Measurements from ENCODE around the gene FLAD1. TPM values are rescaled to one million over a fixed set of nuclear protein-coding genes. Genes with fewer than 3 reads are reported as not detected.

Gene FLAD1
- total RNA-seq, 1 donor from 2014 or later, result 51.5 TPM

DNA sequence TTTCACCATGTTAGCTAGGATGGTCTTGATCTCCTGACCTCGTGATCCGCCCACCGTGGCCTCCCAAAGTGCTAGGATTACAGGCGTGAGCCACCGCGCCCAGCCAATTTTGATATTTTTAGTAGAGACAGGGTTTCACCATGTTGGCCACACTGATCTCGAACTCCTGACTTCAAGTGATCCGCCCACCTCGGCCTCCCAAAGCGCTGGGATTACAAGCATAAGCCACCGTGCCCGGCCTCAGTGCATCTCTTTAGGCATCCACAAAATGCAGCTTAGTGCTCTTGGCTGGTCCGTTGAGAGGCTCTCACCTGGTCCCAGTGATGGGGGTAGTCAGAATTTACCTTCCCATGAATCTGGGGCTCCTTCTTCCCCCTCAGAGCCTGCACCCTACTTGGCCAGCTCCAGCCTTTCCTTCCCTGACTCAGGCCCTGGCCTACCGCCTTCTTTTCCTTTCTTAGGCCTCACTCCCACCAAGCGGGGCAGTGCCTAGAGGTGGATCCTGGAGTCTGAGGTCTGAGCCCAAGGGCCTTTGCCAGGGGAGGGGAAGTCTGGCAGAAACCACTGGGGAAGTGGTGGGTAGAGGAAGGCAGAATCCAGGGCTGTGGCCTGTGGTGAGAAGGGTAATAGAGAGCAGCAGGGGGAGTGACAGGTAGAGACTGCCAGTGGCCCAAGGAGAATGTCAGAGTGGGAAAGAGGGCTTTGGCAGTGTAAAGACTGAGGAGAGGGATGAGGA lies 14.0 kb downstream of the FLAD1 start:
- Mint-ChIP-seq H3K9me3 (ENCODE audit: unreplicated experiment) (no peaks in the 10 kb centered on the region), H3K36me3 (ENCODE audit: low read depth, unreplicated experiment) (peaks cover 2% of the 10 kb centered on the region), H3K27ac (ENCODE audit: unreplicated experiment) (no peak overlapping the region), H3K4me1 (ENCODE audit: low read depth, unreplicated experiment) (peaks cover 32% of the 10 kb centered on the region), H3K4me3 (ENCODE audit: unreplicated experiment) (no peak overlapping the region), H3K27me3 (ENCODE audit: low read depth, unreplicated experiment) (no peaks in the 10 kb centered on the region)
- Histone ChIP-seq H3K9ac (ENCODE audit: low read length) (no peak overlapping the region), H3K79me2 (ENCODE audit: insufficient read depth, low read length) (no peaks in the 10 kb centered on the region), H3K27me3 (ENCODE audit: insufficient read depth, low read length) (no peaks in the 10 kb centered on the region), H3K4me3 (ENCODE audit: insufficient read depth, low read depth, low read length) (no peak overlapping the region), H3K4me1 (ENCODE audit: insufficient read depth, low read length) (peaks cover 20% of the 10 kb centered on the region), H2AFZ (ENCODE audit: low read depth, low read length) (no peak overlapping the region), H3K36me3 (ENCODE audit: insufficient read depth, low read length) (no peaks in the 10 kb centered on the region), H3K4me2 (ENCODE audit: low read length) (no peak overlapping the region), H3K27ac (ENCODE audit: low read depth, low read length) (no peak overlapping the region), H3K9me3 (ENCODE audit: insufficient read depth, low read depth, low read length) (no peaks in the 10 kb centered on the region), H4K20me1 (ENCODE audit: insufficient read depth, low read length) (no peaks in the 10 kb centered on the region)
- FAIRE-seq (no peak), DNase-seq (ENCODE audit: low read depth) (no peak)
- TF ChIP-seq EZH2 (IDR thresholded peaks at IDR 0.05; ENCODE audit: insufficient read depth, low read length), result no peak
- TF ChIP-seq, protein P1, sequence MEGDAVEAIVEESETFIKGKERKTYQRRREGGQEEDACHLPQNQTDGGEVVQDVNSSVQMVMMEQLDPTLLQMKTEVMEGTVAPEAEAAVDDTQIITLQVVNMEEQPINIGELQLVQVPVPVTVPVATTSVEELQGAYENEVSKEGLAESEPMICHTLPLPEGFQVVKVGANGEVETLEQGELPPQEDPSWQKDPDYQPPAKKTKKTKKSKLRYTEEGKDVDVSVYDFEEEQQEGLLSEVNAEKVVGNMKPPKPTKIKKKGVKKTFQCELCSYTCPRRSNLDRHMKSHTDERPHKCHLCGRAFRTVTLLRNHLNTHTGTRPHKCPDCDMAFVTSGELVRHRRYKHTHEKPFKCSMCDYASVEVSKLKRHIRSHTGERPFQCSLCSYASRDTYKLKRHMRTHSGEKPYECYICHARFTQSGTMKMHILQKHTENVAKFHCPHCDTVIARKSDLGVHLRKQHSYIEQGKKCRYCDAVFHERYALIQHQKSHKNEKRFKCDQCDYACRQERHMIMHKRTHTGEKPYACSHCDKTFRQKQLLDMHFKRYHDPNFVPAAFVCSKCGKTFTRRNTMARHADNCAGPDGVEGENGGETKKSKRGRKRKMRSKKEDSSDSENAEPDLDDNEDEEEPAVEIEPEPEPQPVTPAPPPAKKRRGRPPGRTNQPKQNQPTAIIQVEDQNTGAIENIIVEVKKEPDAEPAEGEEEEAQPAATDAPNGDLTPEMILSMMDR (IDR thresholded peaks at IDR 0.05; ENCODE audit: insufficient read depth, low read depth, low read length), result no peak

DNA sequence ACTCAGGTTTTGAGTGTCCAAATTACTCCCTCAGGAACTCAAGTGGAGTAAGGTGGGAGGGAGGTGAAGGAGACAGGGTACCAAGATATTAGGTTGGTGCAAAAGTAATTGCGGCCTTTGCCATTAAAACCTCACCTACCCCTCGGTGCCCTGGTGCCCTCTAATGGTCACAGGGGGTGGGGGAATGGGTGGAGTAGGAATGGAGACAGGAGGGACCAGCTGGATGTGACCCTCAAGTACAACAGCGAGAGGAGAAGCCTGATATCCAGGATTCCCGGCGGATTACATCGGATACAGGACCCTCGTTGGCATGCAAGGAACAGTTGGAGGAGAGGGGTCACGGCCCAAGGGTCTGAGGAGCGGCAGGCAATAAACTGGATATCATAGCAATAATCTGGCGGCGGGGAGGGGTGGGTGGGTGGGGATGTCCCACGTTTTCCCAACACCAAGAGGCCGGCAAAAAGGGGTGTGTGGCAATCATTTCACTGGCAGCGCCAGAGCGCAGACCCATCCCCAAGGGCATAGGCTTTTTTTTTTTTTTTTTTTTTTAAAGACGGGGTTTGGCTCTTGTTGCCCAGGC lies 15.1 kb downstream of the FLAD1 start:
- TF ChIP-seq EZH2 (IDR thresholded peaks at IDR 0.05; ENCODE audit: insufficient read depth, low read length), result no peak
- TF ChIP-seq, protein P1 (IDR thresholded peaks at IDR 0.05; ENCODE audit: insufficient read depth, low read depth, low read length), result no peak
- H3K4me3 Mint-ChIP-seq (ENCODE audit: unreplicated experiment), result peak overlapping the region; percentile 1
- Histone ChIP-seq H3K4me1 (ENCODE audit: insufficient read depth, low read length) (peaks cover 20% of the 10 kb centered on the region), H4K20me1 (ENCODE audit: insufficient read depth, low read length) (no peaks in the 10 kb centered on the region), H3K4me3 (ENCODE audit: insufficient read depth, low read depth, low read length) (no peak overlapping the region), H3K4me2 (ENCODE audit: low read length) (no peak overlapping the region), H3K79me2 (ENCODE audit: insufficient read depth, low read length) (peaks cover 6% of the 10 kb centered on the region), H3K27ac (ENCODE audit: low read depth, low read length) (no peak overlapping the region), H3K9ac (ENCODE audit: low read length) (no peak overlapping the region), H2AFZ (ENCODE audit: low read depth, low read length) (no peak overlapping the region), H3K27me3 (ENCODE audit: insufficient read depth, low read length) (no peaks in the 10 kb centered on the region), H3K9me3 (ENCODE audit: insufficient read depth, low read depth, low read length) (no peaks in the 10 kb centered on the region), H3K36me3 (ENCODE audit: insufficient read depth, low read length) (no peaks in the 10 kb centered on the region)
- H3K4me1 Mint-ChIP-seq (ENCODE audit: low read depth, unreplicated experiment), result peaks cover 23% of the 10 kb centered on the region
- no peak for DNase-seq (ENCODE audit: low read depth)
- no peak for FAIRE-seq
- peak overlapping the region; percentile 79 for H3K27ac Mint-ChIP-seq (ENCODE audit: unreplicated experiment)
- H3K36me3 Mint-ChIP-seq (ENCODE audit: low read depth, unreplicated experiment), result no peaks in the 10 kb centered on the region
- H3K9me3 Mint-ChIP-seq (ENCODE audit: unreplicated experiment), result no peaks in the 10 kb centered on the region
- H3K27me3 Mint-ChIP-seq (ENCODE audit: low read depth, unreplicated experiment), result no peaks in the 10 kb centered on the region
